Stimulated activated naive CD8-positive, alpha-beta T cell treated with anti-CD3 and anti-CD28 coated beads, Interleukin-15, amount 100 ng/mL, for 72 hours (primary cell): ENCODE measurements around the gene ARID3B.
"Not testable (repeated sequence)": the region's sequence is repeated elsewhere in the genome, so short reads cannot be mapped to it uniquely, and the experiment has no call there.

Source experiments
- ATAC-seq: fragments of 150-1000 bp; cut with Tn5 transposase; 2 replicates; pipeline ENCODE4 v1.10.0; 2021; ENCODE audit warnings: mild to moderate bottlenecking, moderate library complexity
- DNase-seq, 2 donors: peaks; one replicate each; pipeline ENCODE4 v3.0.0; 2021 to 2022
- H3K27ac Mint-ChIP-seq, 2 donors: one replicate each; pipeline ENCODE4 v1.8.0; 2022; ENCODE audit warnings: mild to moderate bottlenecking in 2 of 2, mixed read lengths in 2 of 2, moderate library complexity in 2 of 2
- H3K27me3 Mint-ChIP-seq: one replicate; pipeline ENCODE4 v1.8.0; 2022; ENCODE audit warnings: mixed read lengths
- H3K4me1 Mint-ChIP-seq: one replicate; pipeline ENCODE4 v1.8.0; 2022; ENCODE audit warnings: mild to moderate bottlenecking, mixed read lengths
- H3K4me3 Mint-ChIP-seq, 2 donors: one replicate each; pipeline ENCODE4 v1.8.0; 2022; ENCODE audit warnings: mild to moderate bottlenecking in 2 of 2, mixed read lengths in 2 of 2, moderate library complexity in 1 of 2
- H3K9me3 Mint-ChIP-seq, 2 donors: one replicate each; pipeline ENCODE4 v1.8.0; 2022; ENCODE audit warnings: mixed read lengths in 2 of 2

The ARID3B gene

DNA sequence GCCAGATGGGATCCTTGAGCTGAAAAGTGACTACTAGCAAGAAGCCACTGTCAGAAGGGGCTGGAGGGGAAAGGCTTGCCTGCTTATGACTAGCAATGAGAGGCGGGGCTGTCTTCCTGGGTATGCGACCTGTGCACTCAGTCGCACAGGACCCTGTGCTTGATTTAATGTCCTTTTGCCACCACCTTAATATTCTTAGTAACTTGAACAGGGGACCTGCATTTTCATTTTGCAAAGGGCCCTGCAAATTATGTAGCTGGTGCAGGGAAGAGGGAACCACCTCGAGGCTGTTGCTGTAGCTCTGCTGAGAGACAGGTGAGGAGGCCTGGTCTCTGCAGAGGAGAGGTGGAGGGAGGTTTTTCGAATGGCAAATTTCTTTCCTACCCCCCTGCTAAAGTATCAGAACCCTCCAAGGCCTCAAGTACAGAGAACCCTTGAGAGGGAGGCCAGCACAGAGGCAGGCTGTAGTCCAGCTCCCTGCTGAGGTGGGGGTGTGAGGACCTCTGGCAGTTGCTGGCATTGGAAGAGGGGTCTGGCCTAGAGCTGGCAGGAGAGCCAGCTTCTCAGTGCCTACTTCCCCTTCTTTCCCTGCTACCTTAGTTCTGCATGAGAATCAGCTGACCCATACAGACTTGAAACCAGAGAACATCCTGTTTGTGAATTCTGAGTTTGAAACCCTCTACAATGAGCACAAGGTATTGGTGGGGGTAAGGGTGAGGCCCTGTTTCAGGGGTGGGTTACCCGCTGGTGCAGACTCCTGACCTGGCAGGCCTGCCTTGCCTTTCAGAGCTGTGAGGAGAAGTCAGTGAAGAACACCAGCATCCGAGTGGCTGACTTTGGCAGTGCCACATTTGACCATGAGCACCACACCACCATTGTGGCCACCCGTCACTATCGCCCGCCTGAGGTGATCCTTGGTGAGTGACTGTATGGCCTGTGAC lies 86.0 kb downstream of the ARID3B start:
- peaks cover 65% of the 10 kb centered on the region for H3K4me1 Mint-ChIP-seq

GRCh38 chr15:74627766-74628165 lies 86.7 kb downstream of the ARID3B start:
- H3K4me1 Mint-ChIP-seq = peaks cover 67% of the 10 kb centered on the region
- no peak overlapping the region for H3K4me3 Mint-ChIP-seq

More for the DNA sequence above, 86.0 kb downstream of the ARID3B start:
- Mint-ChIP-seq H3K27ac (peak overlapping the region; percentile 93 to 94), H3K4me3 (no peak overlapping the region), H3K9me3 (no peaks in the 10 kb centered on the region), H3K27me3 (no peaks in the 10 kb centered on the region)
- peak; percentile 70 for ATAC-seq
- no peak for DNase-seq

DNA sequence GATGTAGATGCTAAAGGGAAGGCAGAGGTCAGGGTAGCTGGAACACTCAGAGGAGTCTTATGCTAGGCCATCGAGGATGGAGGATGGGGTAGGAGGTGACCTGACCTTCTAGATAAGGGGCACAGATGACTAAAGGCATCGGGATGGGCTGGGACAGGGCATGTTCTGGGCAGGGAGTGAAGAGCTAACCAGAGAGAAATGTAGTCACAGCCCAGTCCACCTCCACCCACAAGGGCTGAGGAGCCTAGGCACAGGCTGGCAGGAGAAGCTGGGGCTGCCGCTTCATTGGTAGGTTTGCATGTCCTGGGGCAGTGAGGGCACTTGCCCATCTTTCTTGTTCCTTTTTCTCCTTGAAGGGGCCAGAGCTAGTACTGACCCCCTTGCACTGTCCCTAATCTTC lies 87.2 kb downstream of the ARID3B start:
- H3K4me1 Mint-ChIP-seq = peaks cover 66% of the 10 kb centered on the region
- ATAC-seq (no peak), DNase-seq (no peak)
- no peaks in the 10 kb centered on the region for H3K9me3 Mint-ChIP-seq
- H3K27me3 Mint-ChIP-seq = no peaks in the 10 kb centered on the region
- H3K27ac Mint-ChIP-seq = peak overlapping the region; percentile 92 to 94
- no peak overlapping the region for H3K4me3 Mint-ChIP-seq

More at GRCh38 chr15:74627766-74628165, 86.7 kb downstream of the ARID3B start:
- Mint-ChIP-seq H3K9me3 (no peaks in the 10 kb centered on the region), H3K27me3 (no peaks in the 10 kb centered on the region), H3K27ac (peak overlapping the region; percentile 92 to 94)
- no peak for DNase-seq
- no peak for ATAC-seq

GRCh38 chr15:74628949-74629348 lies 87.9 kb downstream of the ARID3B start:
- ATAC-seq (no peak), DNase-seq (no peak)
- peaks cover 58% of the 10 kb centered on the region for H3K4me1 Mint-ChIP-seq
- H3K4me3 Mint-ChIP-seq = no peak overlapping the region
- H3K27ac Mint-ChIP-seq = peak overlapping the region in 1 of 2 donors; percentile 93
- H3K9me3 Mint-ChIP-seq = no peaks in the 10 kb centered on the region
- no peaks in the 10 kb centered on the region for H3K27me3 Mint-ChIP-seq

DNA sequence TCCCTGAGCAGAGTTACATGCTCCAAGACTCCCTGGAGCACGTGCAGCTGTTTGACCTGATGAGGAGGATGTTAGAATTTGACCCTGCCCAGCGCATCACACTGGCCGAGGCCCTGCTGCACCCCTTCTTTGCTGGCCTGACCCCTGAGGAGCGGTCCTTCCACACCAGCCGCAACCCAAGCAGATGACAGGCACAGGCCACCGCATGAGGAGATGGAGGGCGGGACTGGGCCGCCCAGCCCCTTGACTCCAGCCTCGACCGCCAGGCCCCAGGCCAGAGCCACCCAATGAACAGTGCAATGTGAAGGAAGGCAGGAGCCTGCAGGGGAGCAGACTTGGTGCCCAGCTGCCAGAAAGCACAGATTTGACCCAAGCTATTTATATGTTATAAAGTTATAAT lies 88.7 kb downstream of the ARID3B start:
- H3K27ac Mint-ChIP-seq, ATAC-seq, H3K4me3 Mint-ChIP-seq, H3K27me3 Mint-ChIP-seq, DNase-seq, H3K9me3 Mint-ChIP-seq: not testable (repeated sequence)
- peaks cover 51% of the 10 kb centered on the region for H3K4me1 Mint-ChIP-seq

GRCh38 chr15:74630284-74631086 lies 89.5 kb downstream of the ARID3B start:
- Mint-ChIP-seq H3K4me3 (no peak overlapping the region), H3K27ac (peak overlapping the region; percentile 87), H3K4me1 (peaks cover 43% of the 10 kb centered on the region), H3K9me3 (no peaks in the 10 kb centered on the region), H3K27me3 (no peaks in the 10 kb centered on the region)
- no peak for DNase-seq
- ATAC-seq = no peak

DNA sequence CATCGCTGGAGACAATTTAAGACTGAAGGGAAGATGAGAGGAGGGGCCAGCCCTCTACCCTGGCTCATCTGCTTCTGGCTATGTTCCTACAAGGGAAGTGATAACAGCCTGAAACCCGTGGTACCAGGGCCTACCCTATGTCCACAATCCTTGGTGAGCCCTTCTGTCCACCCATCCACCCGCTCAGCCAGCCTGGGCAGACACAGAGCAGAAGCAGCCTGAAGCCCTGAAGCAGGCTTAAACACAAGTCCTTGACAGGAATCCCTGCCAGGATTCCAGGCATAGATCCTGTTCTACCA lies 90.0 kb downstream of the ARID3B start:
- Mint-ChIP-seq H3K27ac (peak overlapping the region in 1 of 2 donors; percentile 87), H3K4me1 (peaks cover 38% of the 10 kb centered on the region)
- no peak for ATAC-seq

GRCh38 chr15:74631408-74631807 lies 90.4 kb downstream of the ARID3B start:
- Mint-ChIP-seq H3K4me3 (no peak overlapping the region), H3K27ac (peak overlapping the region in 1 of 2 donors; percentile 28), H3K27me3 (no peaks in the 10 kb centered on the region), H3K4me1 (peaks cover 34% of the 10 kb centered on the region), H3K9me3 (no peaks in the 10 kb centered on the region)
- DNase-seq = no peak
- no peak for ATAC-seq

More for the DNA sequence above, 90.0 kb downstream of the ARID3B start:
- Mint-ChIP-seq H3K4me3 (no peak overlapping the region), H3K27me3 (no peaks in the 10 kb centered on the region), H3K9me3 (no peaks in the 10 kb centered on the region)
- DNase-seq = no peak

GRCh38 chr15:74631935-74632560 lies 91.0 kb downstream of the ARID3B start:
- ATAC-seq (peak; percentile 65), DNase-seq (peak; percentile 54 to 63)
- H3K27ac Mint-ChIP-seq = peak overlapping the region in 1 of 2 donors; percentile 51
- H3K4me1 Mint-ChIP-seq = peaks cover 27% of the 10 kb centered on the region
- H3K4me3 Mint-ChIP-seq = no peak overlapping the region
- H3K27me3 Mint-ChIP-seq = no peaks in the 10 kb centered on the region
- H3K9me3 Mint-ChIP-seq = no peaks in the 10 kb centered on the region

- Mint-ChIP-seq H3K9me3 (no peaks in the 10 kb centered on the region), H3K4me3 (no peak overlapping the region), H3K27me3 (no peaks in the 10 kb centered on the region), H3K27ac (no peak overlapping the region), H3K4me1 (peaks cover 22% of the 10 kb centered on the region)
- no peak for ATAC-seq
- no peak for DNase-seq
These were observed 91.6 kb downstream of the ARID3B start for GRCh38 chr15:74632601-74633000.

DNA sequence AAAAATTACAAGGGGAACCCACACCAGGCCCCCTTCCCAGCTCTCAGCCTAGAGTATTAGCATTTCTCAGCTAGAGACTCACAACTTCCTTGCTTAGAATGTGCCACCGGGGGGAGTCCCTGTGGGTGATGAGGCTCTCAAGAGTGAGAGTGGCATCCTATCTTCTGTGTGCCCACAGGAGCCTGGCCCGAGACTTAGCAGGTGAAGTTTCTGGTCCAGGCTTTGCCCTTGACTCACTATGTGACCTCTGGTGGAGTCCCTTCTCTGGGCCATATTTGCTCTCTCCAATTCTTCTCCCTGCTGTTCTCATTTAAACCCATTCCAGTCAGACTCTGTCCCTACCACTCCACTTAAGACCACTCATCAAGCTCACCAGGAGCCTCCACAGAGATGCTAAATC lies 92.8 kb downstream of the ARID3B start:
- Mint-ChIP-seq H3K4me3 (no peak overlapping the region), H3K27ac (no peak overlapping the region), H3K4me1 (peaks cover 10% of the 10 kb centered on the region), H3K27me3 (no peaks in the 10 kb centered on the region), H3K9me3 (no peaks in the 10 kb centered on the region)
- DNase-seq (no peak), ATAC-seq (no peak)

- Mint-ChIP-seq H3K27me3 (no peaks in the 10 kb centered on the region), H3K27ac (no peak overlapping the region), H3K4me3 (no peak overlapping the region), H3K9me3 (no peaks in the 10 kb centered on the region), H3K4me1 (peaks cover 6% of the 10 kb centered on the region)
- ATAC-seq = peak; percentile 89
- peak; percentile 75 to 77 for DNase-seq
These were observed 94.2 kb downstream of the ARID3B start for GRCh38 chr15:74635228-74635627.

DNA sequence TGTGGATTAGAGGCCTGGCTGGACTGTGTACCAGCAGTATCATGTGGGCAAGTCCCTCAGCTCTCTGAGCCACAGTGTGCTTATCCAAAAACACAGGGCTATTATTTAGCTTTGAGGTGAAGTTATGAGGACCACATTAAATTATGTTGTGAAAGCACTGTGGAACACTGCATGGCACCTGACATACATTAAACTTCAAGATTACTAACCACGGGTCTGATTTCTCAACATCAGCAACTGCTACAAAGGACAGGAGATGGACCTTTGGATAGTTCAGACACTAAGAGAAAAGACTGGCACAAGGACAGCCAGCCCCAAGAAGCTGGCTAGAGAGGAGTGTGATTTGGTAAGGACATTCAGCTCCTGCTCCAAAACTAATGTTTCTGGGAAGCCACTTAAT lies 96.0 kb downstream of the ARID3B start:
- H3K9me3 Mint-ChIP-seq = no peaks in the 10 kb centered on the region
- H3K27ac Mint-ChIP-seq = peak overlapping the region in 1 of 2 donors; percentile 8
- DNase-seq = no peak
- H3K4me3 Mint-ChIP-seq = no peak overlapping the region
- H3K27me3 Mint-ChIP-seq = no peaks in the 10 kb centered on the region
- ATAC-seq = no peak
- peaks cover 19% of the 10 kb centered on the region for H3K4me1 Mint-ChIP-seq

DNA sequence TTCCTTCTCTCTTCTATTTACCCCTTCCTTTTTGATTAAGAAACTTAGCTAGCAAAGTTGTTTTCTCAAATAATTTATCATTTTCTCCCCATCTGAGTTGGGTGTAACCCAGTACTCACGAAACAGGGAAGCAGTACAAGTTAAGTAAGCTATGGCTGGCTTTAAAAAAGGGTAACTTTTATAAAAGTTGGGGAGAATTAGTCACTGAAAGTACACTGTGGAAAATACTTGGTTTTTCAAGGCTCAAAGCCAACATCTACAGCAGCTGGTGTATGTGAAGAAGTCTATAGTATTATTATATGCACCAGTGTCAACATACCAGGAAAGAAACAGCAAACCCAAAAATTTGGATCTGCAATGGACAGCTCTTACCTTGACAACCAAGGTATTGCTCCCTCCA lies 100.1 kb downstream of the ARID3B start:
- DNase-seq (no peak), ATAC-seq (no peak)
- Mint-ChIP-seq H3K4me3 (no peak overlapping the region), H3K27ac (peak overlapping the region; percentile 37 to 89), H3K9me3 (no peaks in the 10 kb centered on the region), H3K27me3 (no peaks in the 10 kb centered on the region), H3K4me1 (peaks cover 33% of the 10 kb centered on the region)

DNA sequence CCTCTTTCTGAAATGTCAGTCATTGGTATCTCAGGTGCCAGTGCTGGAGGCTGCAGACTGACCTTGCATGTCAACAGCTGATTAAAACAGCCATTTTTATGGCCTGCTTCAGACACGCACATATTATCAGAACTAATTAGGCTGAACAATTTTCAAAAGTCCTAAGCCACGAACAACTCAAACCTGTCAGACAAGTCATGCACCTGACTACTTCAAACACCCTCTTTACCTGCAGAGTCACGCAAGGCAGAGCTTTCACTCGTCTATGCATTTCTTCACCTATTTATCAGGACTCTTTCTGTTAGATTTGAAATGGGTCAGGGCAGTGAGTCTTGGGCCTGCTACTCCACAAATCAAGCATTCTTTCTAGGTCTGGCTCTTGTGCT lies 101.3 kb downstream of the ARID3B start:
- no peaks in the 10 kb centered on the region for H3K9me3 Mint-ChIP-seq
- H3K4me3 Mint-ChIP-seq = no peak overlapping the region
- ATAC-seq (no peak), DNase-seq (no peak)
- H3K27ac Mint-ChIP-seq = no peak overlapping the region
- no peaks in the 10 kb centered on the region for H3K27me3 Mint-ChIP-seq
- H3K4me1 Mint-ChIP-seq = peaks cover 33% of the 10 kb centered on the region
